ENCODE results near the gene CAVIN3. TPM values are rescaled to one million over a fixed set of nuclear protein-coding genes. Genes with fewer than 3 reads are reported as not detected.

Gene CAVIN3
- total and polyA plus RNA-seq, 10 of the 15 experiments (the other 5 are each of a cell fraction or from before 2014, with no cell fraction given): 0.05 to 13.9 (median 4.5) TPM

GRCh38 chr11:6350043-6350442 lies 29.7 kb upstream of the CAVIN3 start (continued):
- TF ChIP-seq, protein P1, sequence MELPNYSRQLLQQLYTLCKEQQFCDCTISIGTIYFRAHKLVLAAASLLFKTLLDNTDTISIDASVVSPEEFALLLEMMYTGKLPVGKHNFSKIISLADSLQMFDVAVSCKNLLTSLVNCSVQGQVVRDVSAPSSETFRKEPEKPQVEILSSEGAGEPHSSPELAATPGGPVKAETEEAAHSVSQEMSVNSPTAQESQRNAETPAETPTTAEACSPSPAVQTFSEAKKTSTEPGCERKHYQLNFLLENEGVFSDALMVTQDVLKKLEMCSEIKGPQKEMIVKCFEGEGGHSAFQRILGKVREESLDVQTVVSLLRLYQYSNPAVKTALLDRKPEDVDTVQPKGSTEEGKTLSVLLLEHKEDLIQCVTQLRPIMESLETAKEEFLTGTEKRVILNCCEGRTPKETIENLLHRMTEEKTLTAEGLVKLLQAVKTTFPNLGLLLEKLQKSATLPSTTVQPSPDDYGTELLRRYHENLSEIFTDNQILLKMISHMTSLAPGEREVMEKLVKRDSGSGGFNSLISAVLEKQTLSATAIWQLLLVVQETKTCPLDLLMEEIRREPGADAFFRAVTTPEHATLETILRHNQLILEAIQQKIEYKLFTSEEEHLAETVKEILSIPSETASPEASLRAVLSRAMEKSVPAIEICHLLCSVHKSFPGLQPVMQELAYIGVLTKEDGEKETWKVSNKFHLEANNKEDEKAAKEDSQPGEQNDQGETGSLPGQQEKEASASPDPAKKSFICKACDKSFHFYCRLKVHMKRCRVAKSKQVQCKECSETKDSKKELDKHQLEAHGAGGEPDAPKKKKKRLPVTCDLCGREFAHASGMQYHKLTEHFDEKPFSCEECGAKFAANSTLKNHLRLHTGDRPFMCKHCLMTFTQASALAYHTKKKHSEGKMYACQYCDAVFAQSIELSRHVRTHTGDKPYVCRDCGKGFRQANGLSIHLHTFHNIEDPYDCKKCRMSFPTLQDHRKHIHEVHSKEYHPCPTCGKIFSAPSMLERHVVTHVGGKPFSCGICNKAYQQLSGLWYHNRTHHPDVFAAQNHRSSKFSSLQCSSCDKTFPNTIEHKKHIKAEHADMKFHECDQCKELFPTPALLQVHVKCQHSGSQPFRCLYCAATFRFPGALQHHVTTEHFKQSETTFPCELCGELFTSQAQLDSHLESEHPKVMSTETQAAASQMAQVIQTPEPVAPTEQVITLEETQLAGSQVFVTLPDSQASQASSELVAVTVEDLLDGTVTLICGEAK (IDR thresholded peaks at IDR 0.05; ENCODE audit: borderline replicate concordance): no peak
- TF ChIP-seq HDGF (IDR thresholded peaks at IDR 0.05): no peak
- no peak for TF ChIP-seq MYC (IDR thresholded peaks at IDR 0.05; ENCODE audit: insufficient read depth, insufficient read length, insufficient replicate concordance, low read length, severe bottlenecking)
- TF ChIP-seq PML (IDR thresholded peaks at IDR 0.05; ENCODE audit: low read length): no peak
- no peak for TF ChIP-seq MLLT1 (IDR thresholded peaks at IDR 0.05)
- no peak for TF ChIP-seq HDAC2 (IDR thresholded peaks at IDR 0.05)
- TF ChIP-seq ZZZ3 (IDR thresholded peaks at IDR 0.05; ENCODE audit: control insufficient read depth, insufficient read length, low read depth): no peak
- no peak for TF ChIP-seq GABPA (IDR thresholded peaks at IDR 0.05; ENCODE audit: low read depth)
- no peak for TF ChIP-seq FOXK2 (IDR thresholded peaks at IDR 0.05)
- TF ChIP-seq, protein P2, sequence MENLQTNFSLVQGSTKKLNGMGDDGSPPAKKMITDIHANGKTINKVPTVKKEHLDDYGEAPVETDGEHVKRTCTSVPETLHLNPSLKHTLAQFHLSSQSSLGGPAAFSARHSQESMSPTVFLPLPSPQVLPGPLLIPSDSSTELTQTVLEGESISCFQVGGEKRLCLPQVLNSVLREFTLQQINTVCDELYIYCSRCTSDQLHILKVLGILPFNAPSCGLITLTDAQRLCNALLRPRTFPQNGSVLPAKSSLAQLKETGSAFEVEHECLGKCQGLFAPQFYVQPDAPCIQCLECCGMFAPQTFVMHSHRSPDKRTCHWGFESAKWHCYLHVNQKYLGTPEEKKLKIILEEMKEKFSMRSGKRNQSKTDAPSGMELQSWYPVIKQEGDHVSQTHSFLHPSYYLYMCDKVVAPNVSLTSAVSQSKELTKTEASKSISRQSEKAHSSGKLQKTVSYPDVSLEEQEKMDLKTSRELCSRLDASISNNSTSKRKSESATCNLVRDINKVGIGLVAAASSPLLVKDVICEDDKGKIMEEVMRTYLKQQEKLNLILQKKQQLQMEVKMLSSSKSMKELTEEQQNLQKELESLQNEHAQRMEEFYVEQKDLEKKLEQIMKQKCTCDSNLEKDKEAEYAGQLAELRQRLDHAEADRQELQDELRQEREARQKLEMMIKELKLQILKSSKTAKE (IDR thresholded peaks at IDR 0.05; ENCODE audit: low read depth, poor library complexity, severe bottlenecking): no peak
- no peak for TF ChIP-seq CREB1 (IDR thresholded peaks at IDR 0.05; ENCODE audit: low read depth)
- TF ChIP-seq, protein P3, sequence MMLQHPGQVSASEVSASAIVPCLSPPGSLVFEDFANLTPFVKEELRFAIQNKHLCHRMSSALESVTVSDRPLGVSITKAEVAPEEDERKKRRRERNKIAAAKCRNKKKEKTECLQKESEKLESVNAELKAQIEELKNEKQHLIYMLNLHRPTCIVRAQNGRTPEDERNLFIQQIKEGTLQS (IDR thresholded peaks at IDR 0.05; ENCODE audit: borderline replicate concordance, extremely low read depth, low read depth, low read length): no peak
- TF ChIP-seq TCF7 (IDR thresholded peaks at IDR 0.05; ENCODE audit: borderline replicate concordance): no peak
